NK-92 (cell line): ENCODE results near the gene TRIM50.
"Not testable (repeated sequence)": the region's sequence is repeated elsewhere in the genome, so short reads cannot be mapped to it uniquely, and the experiment has no call there.

Source experiments
- DNase-seq: peaks from one replicate; lab custom pipeline; 2025; ENCODE audit not compliant: unreplicated experiment; lab: John Stamatoyannopoulos, UW

Gene TRIM50

DNA sequence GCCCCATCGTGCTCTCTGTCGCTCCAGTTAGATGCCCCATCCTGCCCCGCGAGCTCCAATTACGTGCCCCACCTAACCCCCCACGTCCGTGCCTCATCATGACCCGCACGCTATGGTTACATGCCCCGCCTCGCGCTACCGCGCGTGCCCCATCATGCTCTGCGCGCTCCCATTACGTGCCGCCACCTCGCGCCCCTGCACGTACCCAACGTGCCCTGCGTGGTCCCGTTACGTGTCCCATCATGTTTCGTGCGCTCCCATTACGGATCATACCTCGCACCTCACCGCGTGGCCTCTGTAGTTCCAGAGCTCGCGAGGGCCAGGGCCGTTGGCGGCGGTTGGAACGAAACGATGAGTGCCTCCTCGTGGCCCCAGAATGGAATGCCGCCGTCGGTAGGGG lies at the start of gene TRIM50, which contains the start of gene FKBP6:
Gene TRIM50, minus strand, starts transcription at position 161 of the 400 bp plus-strand sequence. CDS start 3,295 bp downstream, outside the sequence.
Gene FKBP6, plus strand, starts transcription at position 240 of the 400 bp plus-strand sequence. CDS start 268 bp downstream, outside the sequence.
- DNase-seq = not testable (repeated sequence)

DNA sequence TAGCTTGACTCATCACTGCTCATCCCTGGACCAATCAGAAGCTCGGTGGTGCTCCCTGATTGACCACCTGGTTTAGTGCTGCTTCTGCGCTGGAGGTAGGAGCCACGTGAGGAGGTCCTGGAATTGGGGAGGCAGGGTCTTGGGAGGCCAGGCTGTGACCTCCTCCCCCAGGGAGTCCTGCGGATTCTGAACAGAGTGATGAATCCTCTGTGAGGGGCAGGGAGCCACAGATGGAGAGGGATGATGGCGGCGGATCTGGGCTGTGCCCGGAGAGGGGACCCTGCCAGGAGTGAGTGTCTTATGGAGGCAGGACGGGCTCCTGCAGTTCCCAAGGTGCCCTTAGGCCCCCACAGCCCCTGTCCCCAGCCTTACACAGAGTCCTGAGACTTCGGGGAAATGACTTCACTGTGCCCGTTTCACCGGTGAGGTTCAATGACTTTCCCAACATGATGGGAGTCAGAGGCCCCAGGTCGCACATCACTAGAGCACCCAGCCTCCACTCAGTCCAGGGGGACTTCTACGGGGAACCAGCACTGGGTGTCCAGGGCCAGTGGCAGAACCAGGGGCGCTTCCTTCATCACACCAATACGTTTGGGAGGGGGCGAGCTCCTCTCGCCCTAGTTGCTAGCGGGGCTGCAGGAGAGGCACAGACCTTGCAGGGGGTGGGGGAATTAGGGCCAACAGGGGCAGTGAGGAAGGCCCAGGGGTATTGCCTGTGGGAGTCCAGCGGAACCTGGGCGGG lies 49.0 kb upstream of the TRIM50 start:
- no peak for DNase-seq

DNA sequence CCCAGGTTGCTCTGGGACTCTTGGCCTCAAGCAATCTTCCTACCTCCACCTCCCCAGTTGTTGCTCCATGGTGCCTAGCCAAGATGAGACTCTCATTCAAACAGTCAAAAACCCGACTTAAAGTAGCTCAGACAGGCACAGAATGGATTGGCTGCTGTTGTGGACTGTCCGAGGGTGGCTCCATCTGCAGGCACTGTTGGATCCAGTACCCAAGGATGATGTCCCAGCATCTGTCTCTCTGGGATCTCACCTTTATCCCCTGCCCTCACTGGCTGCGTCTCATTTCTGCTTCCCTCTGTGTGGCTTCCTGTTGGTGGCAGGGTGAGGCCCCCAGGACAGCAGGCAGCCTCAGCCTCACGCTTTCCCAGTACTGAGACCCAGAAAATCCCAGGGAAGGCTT lies 48.4 kb upstream of the TRIM50 start:
- DNase-seq = not testable (repeated sequence)

DNA sequence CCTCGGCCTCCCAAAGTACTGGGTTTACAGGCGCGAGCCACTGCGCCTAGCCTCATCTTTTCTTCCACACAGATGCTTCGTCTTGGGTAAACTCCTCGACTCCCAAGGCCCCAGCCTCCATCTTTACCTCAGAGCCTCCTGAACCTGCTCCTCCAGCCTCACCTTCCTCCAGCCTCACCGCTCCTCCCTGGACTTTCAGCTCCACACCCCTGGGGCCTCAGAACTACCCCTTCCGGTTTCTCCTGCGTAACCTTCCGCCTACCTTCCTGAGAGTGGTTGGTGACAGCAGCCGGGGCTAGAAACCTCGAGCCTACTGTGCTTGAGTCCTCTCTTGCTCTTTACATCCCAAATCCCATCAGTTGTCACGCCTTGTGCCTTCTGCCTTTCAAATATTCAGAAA lies 45.9 kb upstream of the TRIM50 start:
- no peak for DNase-seq

DNA sequence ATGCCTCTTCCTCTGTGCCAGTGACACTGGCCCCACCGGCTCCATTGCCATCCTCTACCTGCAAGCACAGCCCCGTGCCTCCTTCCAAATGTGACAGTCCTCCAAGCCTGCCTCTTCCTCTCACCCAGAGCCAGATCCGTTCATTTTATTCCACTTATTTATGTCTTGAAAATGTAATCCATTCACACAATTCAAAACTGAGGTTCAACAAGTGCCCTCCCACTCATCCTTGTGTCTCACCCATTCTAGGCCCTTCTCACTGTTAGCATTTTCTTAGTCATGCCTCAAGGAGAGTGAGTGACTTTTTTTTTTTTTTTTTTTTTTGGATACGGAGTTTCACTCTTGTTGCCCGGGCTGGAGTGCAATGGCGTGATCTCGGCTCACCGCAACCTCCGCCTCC lies 41.7 kb upstream of the TRIM50 start:
- DNase-seq = no peak

DNA sequence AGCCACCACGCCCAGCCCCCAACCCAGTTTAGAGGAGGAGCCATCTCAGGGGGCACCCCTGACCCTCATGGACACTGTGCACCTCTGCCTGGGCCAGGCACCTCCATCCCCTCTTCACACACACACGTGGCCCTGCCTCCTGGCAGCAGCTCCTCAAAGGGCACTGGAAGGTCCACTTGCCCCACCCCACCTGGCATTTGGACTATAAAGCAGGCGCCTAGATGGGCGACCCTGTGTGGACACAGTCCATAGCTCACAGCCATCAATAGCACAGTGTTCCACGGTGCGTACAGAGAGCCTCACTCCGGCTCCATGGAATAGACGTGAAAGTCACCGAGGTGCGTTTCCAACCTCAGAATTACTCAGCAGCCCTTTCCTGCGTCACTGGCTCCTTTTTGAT lies 41.1 kb upstream of the TRIM50 start:
- no peak for DNase-seq

DNA sequence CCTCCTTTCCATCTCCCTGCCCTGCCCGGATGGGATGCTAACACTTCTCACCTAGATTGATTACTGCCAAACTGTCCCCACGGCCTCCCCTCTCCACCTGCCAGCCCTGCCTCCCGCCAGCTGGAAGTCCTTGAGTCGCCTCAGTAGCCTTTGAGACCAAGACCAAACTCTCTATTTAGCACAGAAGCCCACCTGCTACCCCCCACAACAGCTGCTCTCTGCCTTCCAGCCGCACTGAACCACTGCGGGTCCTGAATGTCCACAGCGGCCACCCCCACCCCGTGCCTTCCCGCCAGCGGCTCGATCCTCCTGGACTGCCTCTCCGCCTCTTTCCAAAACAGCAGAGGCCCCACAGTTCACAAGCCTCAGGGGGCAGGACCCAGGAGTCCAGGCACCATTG lies 39.1 kb upstream of the TRIM50 start:
- DNase-seq = no peak

DNA sequence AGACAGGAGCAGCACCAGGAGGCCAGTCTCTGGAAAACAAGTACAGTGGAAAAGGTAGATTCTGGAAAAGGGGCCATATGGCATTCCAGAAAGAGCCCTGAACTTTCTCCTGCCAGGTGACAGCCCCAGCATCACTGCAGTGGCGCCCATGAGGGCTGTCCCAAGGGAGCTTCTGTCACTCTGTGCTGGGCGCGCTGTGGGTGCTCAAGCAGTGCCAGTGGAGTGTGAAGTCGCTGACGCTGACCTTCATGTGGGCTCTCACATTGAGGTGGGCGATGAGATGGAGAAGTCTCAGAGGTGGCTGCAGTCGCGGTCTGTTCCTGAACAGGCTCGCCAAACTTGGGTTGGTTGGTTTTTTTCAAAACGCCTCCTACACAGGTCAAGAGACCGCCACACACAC lies 38.2 kb upstream of the TRIM50 start:
- DNase-seq = no peak

DNA sequence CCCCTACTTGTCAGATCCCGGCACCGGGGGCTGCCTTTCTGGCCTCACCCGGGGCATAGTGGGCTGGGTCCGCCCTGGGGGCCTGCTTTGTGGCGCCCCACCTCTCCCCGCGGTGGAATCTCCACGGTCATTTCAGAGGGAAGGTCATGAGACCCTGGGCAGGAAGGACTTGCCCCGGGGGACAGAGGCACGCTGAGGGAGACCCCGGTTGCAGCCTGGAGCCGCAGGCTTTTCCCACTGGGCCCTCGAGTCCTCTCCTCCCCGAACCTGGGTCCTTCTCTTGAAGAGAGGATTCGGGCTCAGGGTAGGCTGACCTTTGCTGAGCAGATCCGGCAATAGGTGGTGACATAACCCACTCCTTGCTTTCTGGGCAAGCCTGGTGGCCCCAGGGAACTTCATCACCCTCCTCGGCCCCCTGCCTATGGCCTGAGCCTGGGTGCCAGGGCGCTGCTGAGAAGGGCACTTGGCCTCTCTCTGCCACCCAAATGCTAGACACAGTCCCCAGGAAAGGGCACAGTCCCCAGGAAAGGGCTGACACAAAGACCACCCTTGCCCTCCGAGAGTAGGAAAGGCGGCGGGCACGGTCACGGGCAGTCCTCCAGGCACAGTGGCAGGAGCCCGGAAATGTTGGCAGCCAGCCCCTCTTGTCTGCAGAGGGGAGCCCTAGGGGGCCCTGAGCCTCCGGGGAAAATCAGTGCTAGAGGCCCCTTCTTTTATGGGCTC lies 36.3 kb upstream of the TRIM50 start:
- no peak for DNase-seq

DNA sequence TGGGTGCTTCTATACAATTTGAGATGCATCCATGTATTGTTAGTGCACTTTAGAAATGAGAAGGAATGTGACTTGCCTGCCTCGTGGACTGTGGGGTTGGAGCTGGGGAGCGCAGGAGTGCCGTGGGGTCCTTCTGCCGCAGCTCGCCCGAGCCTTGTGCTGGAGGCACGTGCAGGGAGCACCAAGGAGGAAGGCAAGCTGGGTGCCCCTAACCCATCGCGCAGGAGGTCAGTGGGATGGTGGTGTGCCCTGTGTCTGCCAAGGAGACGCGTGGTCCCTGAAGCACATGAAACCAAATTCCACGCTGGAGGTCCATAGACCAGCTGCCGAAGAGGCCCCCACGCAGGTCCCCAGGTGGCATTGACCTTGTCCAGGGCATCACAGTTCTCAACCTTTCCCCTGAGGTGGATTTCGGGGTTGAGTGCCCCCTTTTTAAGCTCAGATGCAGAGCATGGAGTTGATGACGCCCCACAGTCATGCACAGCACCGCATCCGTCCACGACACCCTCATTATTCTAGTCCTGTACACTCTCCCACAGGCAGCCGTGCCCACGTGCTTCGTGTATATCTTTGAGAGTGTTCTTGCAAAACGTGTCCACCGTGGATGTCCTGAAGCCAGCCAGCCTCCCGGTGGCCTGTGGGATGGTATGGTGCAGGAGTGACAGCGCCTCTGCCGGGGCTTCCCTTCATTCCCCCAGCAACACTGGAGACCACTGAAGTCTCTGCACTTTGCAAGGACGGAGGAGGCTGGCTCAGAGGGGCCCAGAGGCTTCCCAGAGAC lies 35.5 kb upstream of the TRIM50 start:
- DNase-seq = no peak

DNA sequence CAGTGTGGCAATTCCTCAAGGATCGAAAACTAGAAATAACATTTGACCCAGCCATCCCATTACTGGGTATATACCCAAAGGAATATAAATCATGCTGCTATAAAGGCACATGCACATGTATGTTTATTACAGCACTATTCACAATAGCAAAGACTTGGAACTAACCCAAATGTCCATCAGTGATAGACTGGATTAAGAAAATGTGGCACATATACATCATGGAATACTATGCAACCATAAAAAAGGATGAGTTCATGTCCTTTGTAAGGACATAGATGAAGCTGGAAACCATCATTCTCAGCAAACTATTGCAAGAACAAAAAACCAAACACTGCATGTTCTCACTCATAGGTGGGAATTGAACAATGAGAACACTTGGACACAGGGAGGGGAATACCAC lies 32.7 kb upstream of the TRIM50 start:
- DNase-seq = not testable (repeated sequence)

DNA sequence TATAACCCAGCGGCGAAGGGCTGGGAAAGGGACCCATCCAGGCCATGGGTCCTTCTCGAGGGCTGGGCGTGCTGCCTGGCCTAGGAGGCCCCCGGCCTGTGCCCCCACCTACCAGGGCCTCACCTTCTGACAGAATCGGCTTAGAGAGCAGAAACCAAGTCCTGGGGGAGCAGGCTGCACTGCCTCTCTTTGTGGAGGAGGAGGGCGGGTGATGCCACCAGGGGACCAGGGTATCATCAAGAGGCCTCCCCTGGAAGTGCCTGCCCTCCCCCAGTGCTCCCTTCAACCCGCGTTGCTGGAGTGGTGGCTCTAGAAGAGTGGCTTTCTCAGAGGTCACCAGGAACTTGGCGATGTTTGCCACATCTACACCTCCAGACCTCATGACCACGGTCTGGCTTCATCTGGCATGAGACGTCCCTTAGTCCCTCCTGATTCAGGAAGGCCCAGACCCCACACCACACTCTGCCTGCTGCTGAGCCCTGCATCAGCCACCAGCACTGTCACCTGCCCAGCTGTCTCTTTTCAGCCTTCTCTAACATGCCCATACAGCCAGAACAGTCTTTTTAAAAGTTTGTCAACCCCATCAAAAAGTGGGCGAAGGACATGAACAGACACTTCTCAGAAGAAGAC lies 32.0 kb upstream of the TRIM50 start:
- DNase-seq = no peak

DNA sequence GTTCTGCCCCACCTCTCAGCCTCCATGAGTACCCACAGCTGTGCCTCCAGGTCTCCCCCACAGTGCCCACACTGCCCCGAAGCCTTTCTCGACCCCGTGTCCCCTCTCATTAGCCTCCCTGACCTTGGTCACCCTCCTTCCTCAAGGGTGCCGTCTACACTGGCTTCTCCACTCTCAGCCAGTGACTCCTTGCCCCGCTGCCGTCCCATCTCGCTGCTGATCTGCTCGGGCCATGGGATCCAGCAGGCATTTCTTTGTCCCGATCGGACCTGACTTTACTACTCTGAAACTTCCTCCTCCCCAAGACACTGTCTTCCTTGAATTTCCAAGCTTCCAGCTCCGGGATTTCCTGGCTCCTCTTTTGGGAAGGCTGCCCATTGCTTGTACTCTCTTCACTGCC lies 31.4 kb upstream of the TRIM50 start:
- DNase-seq = no peak

DNA sequence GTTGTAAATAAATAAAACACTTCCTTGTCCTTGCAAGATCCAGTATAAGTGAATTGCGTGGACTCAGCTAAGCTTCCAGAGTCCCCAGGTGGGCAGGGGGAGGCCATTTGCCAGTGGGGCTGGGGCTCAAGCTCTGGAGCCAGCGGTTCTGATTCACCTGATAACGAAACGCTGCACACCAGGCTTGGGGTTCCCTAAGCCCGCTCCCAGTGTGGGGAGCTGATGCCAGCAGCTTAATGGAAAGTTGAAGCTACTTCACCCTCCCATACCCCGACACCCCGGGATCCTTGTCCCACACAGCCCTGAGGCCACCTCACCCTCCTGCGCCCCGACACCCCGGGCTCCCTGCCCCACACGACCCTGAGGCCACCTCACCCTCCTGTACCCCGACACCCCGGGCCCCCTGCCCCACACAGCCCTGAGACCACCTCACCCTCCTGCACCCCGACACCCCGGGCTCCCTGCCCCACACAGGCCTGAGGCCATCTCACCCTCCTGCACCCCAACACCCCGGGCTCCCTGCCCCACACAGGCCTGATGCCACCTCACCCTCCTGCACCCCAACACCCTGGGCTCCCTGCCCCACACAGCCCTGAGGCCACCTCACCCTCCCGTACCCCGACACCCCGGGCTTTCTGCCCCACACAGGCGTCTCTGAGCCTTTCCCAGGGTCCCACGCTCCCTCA lies 30.9 kb upstream of the TRIM50 start:
- DNase-seq = no peak

DNA sequence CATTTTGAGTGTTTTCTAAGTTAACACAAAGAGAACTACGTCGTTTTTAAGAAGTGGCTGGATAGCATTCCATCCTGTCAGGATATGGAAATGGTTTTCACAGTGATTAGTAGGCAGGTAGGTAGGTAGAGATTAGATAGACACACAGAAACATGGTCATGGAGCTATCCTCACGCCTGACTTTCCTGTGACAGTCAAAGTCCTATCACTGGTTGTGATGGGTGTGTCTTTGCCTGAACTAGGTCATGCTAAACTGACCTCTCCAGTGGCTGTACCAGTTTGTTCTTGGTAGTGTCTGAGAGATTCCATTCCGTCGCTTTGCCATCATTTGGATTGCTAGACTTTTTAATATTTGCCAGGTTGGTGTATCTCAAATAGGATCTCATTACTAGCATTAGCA lies 28.3 kb upstream of the TRIM50 start:
- no peak for DNase-seq

DNA sequence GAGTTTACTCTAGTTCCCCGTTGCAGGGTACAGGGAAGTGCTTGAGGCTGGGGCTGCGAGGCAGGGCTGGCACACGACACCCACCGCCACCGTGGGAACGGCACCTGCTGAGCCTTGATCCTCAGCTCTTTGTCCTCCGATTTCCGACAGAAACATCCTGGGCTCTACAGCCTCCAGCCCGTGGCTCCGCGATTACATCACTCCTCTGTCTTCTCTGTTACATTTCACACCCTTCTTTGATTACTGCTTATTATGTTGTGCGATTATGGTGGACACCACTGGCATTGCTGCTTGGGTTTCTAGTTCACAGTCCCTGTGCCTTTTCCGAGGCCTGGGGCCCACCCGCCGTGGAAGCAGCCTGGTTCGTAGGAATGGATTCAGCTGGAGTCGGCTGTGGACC lies 26.9 kb upstream of the TRIM50 start:
- DNase-seq = no peak

DNA sequence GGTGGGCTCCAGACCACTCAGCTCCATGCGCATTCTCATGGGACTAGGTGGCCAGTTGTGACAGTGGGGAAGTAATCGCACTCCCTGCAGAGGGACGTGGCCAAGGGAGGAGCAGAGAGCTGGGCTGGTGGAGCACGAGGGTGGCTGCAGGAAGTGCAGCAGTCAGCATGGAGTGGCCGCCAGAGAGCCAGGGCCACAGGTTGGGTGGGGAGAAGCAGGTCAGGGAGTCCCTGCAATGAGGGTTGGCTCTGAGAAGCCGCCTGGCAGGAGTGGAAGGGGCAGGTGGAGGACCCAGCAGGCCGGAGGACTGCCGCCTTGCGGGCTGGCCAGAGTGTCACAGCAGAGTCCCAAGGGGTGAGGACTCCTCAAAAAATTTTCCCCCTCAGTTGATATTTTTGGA lies 26.3 kb upstream of the TRIM50 start:
- DNase-seq = no peak

DNA sequence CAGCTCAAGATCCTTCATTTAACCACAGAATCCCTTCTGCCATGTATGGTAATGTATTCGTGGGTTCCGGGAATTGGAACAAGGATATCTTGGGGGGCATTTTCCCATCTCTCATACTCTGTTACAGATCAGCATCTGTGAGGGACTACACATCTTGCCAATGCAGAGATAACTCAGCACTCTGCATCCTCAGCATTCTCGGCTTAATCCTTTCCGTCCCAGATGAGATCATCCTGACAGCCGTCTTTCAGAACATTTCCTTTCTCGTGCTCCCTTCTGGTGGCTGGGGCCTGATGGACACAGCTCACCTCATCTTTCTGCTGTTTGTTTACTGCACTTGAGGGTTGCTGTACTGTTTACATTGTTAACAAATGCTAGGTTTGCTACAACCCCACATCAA lies 25.4 kb upstream of the TRIM50 start:
- no peak for DNase-seq

DNA sequence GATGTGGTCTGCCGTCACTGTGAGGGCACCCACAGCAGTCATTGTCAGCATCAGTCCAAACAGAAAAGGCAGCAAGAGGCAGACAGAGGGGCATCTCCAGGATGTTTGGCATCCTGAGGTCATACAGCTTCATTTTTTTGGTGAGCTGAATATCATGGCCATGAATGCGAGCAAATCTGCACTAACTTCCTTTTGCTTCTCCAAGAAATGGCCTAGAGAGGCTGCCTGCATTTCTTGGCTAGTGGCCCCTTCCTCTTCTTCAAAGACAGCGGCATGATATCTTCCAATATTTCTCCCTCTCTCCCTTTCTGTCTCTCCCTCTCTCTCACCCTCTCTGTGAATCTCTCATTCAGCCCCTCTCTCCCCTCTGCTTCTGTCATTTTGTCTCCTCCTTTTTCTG lies 24.9 kb upstream of the TRIM50 start:
- no peak for DNase-seq

DNA sequence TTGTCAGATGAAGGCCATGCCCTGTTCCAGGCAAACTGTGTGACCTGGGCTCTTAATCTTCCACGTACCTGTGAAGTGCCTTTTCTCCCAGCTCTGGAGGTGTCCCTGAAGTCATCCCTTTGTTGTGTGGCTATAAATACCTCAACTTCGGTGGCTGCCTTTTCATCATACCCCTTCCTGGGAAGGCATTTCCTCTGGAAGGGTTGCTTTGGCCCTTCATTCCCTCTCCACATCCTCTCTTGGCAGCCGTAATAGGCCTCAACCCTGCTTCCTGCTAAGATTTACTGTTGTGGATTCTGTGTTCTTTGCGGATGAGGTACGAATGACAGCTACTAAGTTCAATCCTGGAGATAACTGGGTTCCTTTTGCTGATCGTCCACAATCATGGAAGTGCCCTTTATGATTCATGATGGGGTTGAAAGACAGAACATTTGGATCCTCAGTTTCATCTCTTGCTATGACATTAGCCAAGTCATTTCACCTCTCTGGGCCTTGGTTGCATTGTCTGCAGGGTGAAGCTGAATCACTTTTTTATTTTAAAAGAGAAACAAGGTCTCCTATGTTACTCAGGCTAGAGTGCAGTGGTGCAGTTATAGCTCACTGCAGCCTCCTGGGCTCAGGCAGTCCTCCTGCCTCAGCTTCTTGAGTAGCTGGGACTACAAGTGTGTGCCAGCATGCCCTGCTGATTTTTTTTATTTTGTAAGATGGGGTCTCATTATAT lies 23.7 kb upstream of the TRIM50 start:
- DNase-seq = no peak
